Keratinocyte (primary cell): ENCODE results near the gene UBASH3B. TPM values are rescaled to one million over a fixed set of nuclear protein-coding genes. Genes with fewer than 3 reads are reported as not detected.

ENCODE experiments used
- DNase-seq: peaks from one replicate; pipeline ENCODE4 v3.0.0-alpha.2; 2011; ENCODE audit warnings: low read depth, missing footprints, low spot score
- FAIRE-seq: peaks from 2 replicates; lab custom pipeline; 2011; peaks lifted over from hg19 to GRCh38; lab: Jason Lieb, UNC
- H2AFZ ChIP-seq: 2 replicates; pipeline ENCODE4 v1.6.0; 2012; ENCODE audit warnings: low read length, control low read depth, inconsistent platforms; ENCODE audit not compliant: control insufficient read depth
- H3K27ac ChIP-seq: 2 replicates; pipeline ENCODE4 v1.5.1; 2011; ENCODE audit warnings: low read length; ENCODE audit not compliant: control insufficient read depth, insufficient read depth
- H3K27me3 ChIP-seq: 3 replicates; pipeline ENCODE4 v1.6.0; 2011; ENCODE audit warnings: low read length; ENCODE audit not compliant: control insufficient read depth, insufficient read depth; ENCODE audit errors: extremely low read depth
- H3K36me3 ChIP-seq, 2 experiments: 2 replicates in 1 of 2; 3 replicates in 1 of 2; pipeline ENCODE4 v1.5.1; 2011; ENCODE audit warnings: low read length in 2 of 2, mild to moderate bottlenecking in 1 of 2; ENCODE audit not compliant: control insufficient read depth in 2 of 2, insufficient read depth in 2 of 2; ENCODE audit errors: extremely low read depth in 1 of 2
- H3K4me1 ChIP-seq: 3 replicates; pipeline ENCODE4 v1.5.1; 2011; ENCODE audit warnings: low read length; ENCODE audit not compliant: control insufficient read depth, insufficient read depth; ENCODE audit errors: extremely low read depth
- H3K4me2 ChIP-seq: 3 replicates; pipeline ENCODE4 v1.6.0; 2011; ENCODE audit warnings: low read depth, low read length; ENCODE audit not compliant: control insufficient read depth, insufficient read depth; ENCODE audit errors: extremely low read depth
- H3K4me3 ChIP-seq, 3 experiments: fragments of 200-600 bp in 1 of 3; sonication (generic) in 1 of 3; 2 replicates in 2 of 3; 3 replicates in 1 of 3; pipeline ENCODE4 v1.5.1; 2011 to 2016; ENCODE audit warnings: low read length in 3 of 3, mild to moderate bottlenecking in 3 of 3, control low read depth in 2 of 3, inconsistent platforms in 1 of 3, low read depth in 1 of 3, mixed read lengths in 1 of 3, mixed run types in 1 of 3, moderate library complexity in 1 of 3; ENCODE audit not compliant: control insufficient read depth in 2 of 3, insufficient read depth in 2 of 3; ENCODE audit errors: extremely low read depth in 1 of 3
- H3K79me2 ChIP-seq: 2 replicates; pipeline ENCODE4 v1.6.0; 2012; ENCODE audit warnings: low read length; ENCODE audit not compliant: control insufficient read depth, insufficient read depth
- H3K9ac ChIP-seq: 3 replicates; pipeline ENCODE4 v1.6.0; 2011; ENCODE audit warnings: low read length; ENCODE audit not compliant: control insufficient read depth, insufficient read depth; ENCODE audit errors: extremely low read depth
- H3K9me1 ChIP-seq: 3 replicates; pipeline ENCODE4 v1.6.0; 2011; ENCODE audit warnings: low read length; ENCODE audit not compliant: control insufficient read depth, insufficient read depth; ENCODE audit errors: extremely low read depth
- H3K9me3 ChIP-seq: 2 replicates; pipeline ENCODE4 v1.5.1; 2012; ENCODE audit warnings: low read depth, low read length; ENCODE audit not compliant: control insufficient read depth
- H4K20me1 ChIP-seq: 3 replicates; pipeline ENCODE4 v1.6.0; 2011; ENCODE audit warnings: low read length; ENCODE audit not compliant: control insufficient read depth, insufficient read depth; ENCODE audit errors: extremely low read depth
- CTCF ChIP-seq, 3 experiments: IDR thresholded peaks in 1 of 3; conservative IDR thresholded peaks in 1 of 3; optimal IDR thresholded peaks in 1 of 3; 2 replicates in 2 of 3; 3 replicates in 1 of 3; pipeline versions ENCODE3 to v1.5.1; 2011; ENCODE audit warnings: low read length in 3 of 3, mild to moderate bottlenecking in 3 of 3, moderate library complexity in 2 of 3, control low read depth in 1 of 3, inconsistent platforms in 1 of 3; ENCODE audit not compliant: insufficient read depth in 2 of 3; ENCODE audit errors: extremely low read depth in 1 of 3
- EZH2 ChIP-seq: IDR thresholded peaks from one replicate; pipeline ENCODE4 v1.6.1; 2012; ENCODE audit warnings: inconsistent platforms, mild to moderate bottlenecking, low read length, moderate library complexity
- dilution Hi-C: fragments of 300-500 bp; cut with MboI; formaldehyde crosslinking; loops from one replicate; pipeline ENCODE4 v1.7.0; 2020; ENCODE audit warnings: low sequenced_read_pairs; ENCODE audit not compliant: extremely low pct_ligation_motif_present
- polyA plus RNA-seq, 5 experiments: library from polyadenylated mRNA; depleted of rRNA in 3 of 5; stranded (reverse) in 3 of 5; stranded (forward) in 1 of 5; unstranded in 1 of 5; fragments of >200 nt; gene quantifications; 1 replicate in 1 of 5; 2 replicates in 3 of 5; 3 replicates in 1 of 5; pipeline versions ENCODE4 v1.2.1 to v1.2.3, GENCODE V29; 2011 to 2012; ENCODE audit warnings: missing spikeins in 2 of 5, low read depth in 1 of 5, low replicate concordance in 1 of 5

The UBASH3B gene
- polyA plus RNA-seq, 1 donor (not counting 4 experiments of a cell fraction or from before 2014, with no cell fraction given): 25.0 TPM

GRCh38 chr11:122734848-122735496 is 79.5 kb downstream of the UBASH3B start:
- no peak for FAIRE-seq
- H3K79me2 ChIP-seq: peaks cover 19% of the 10 kb centered on the region
- H3K27me3 ChIP-seq: no peaks in the 10 kb centered on the region

GRCh38 chr11:122737951-122738693 is 82.6 kb downstream of the UBASH3B start:
- Histone ChIP-seq H3K9me1 (peaks cover 2% of the 10 kb centered on the region), H3K4me3 (no peak overlapping the region), H3K4me1 (no peaks in the 10 kb centered on the region), H3K79me2 (peaks cover 17% of the 10 kb centered on the region), H3K4me2 (no peak overlapping the region), H3K27ac (no peak overlapping the region), H4K20me1 (no peaks in the 10 kb centered on the region), H2AFZ (no peak overlapping the region), H3K27me3 (no peaks in the 10 kb centered on the region), H3K9ac (no peak overlapping the region), H3K36me3 (peaks cover 1 to 3% of the 10 kb centered on the region in 2 experiments), H3K9me3 (no peaks in the 10 kb centered on the region)
- dilution Hi-C loops: no loop called here
- FAIRE-seq (peak; percentile 39), DNase-seq (no peak)
- TF ChIP-seq EZH2 (no peak), CTCF (optimal IDR thresholded peaks at IDR 0.05 in 1 of 3, IDR thresholded peaks at IDR 0.05 in 1 of 3, conservative IDR thresholded peaks at IDR 0.05 in 1 of 3; ENCODE audit: extremely low read depth in 1 of 3, insufficient read depth in 2 of 3, low read length in 3 of 3) (no peak)

More at GRCh38 chr11:122734848-122735496, 79.5 kb downstream of the UBASH3B start:
- Histone ChIP-seq H3K4me2 (no peak overlapping the region), H3K4me1 (peaks cover 4% of the 10 kb centered on the region), H3K9me1 (no peaks in the 10 kb centered on the region), H3K4me3 (no peak overlapping the region), H4K20me1 (peaks cover 3% of the 10 kb centered on the region), H3K27ac (no peak overlapping the region), H3K9ac (no peak overlapping the region), H2AFZ (no peak overlapping the region), H3K9me3 (no peaks in the 10 kb centered on the region), H3K36me3 (peaks cover 0 to 5% of the 10 kb centered on the region in 2 experiments)
- dilution Hi-C loops: no loop called here
- TF ChIP-seq CTCF (optimal IDR thresholded peaks at IDR 0.05 in 1 of 3, IDR thresholded peaks at IDR 0.05 in 1 of 3, conservative IDR thresholded peaks at IDR 0.05 in 1 of 3; ENCODE audit: extremely low read depth in 1 of 3, insufficient read depth in 2 of 3, low read length in 3 of 3) (no peak), EZH2 (no peak)
- no peak for DNase-seq
